Esophagus squamous epithelium (tissue), 4 donors: ENCODE results near the gene TMEM44.

Experiments used
- CTCF ChIP-seq, 6 experiments: fragments of 450-650 bp in 4 of 6; fragments of 200-600 bp in 2 of 6; sonication (generic) in 2 of 6; IDR thresholded peaks; one replicate each; pipeline ENCODE4 v1.5.1; 2016 to 2019; ENCODE audit warnings: antibody characterized with exemption in 6 of 6, mild to moderate bottlenecking in 4 of 6, moderate library complexity in 4 of 6
- POLR2A ChIP-seq, 4 donors: fragments of 450-650 bp; IDR thresholded peaks; one replicate each; pipeline ENCODE4 v1.6.1; 2017; ENCODE audit warnings: antibody characterized with exemption in 4 of 4, mild to moderate bottlenecking in 4 of 4, moderate library complexity in 3 of 4

- peak in 3 of 6 experiments; percentile 3 to 47 (median 5) for TF ChIP-seq CTCF (IDR thresholded peaks at IDR 0.05)
- TF ChIP-seq POLR2A (IDR thresholded peaks at IDR 0.05): peak in 3 of 4 donors; percentile 29 to 41 (median 30)
These were observed 38.9 kb upstream of the TMEM44 start, which contains the start of gene LSG1 for GRCh38 chr3:194671900-194672808.
